ENCODE results near the gene MELTF. TPM values are rescaled to one million over a fixed set of nuclear protein-coding genes. Genes with fewer than 3 reads are reported as not detected.

Gene MELTF
- total RNA-seq, 4 donors from 2014 or later: 17.3 to 143 (median 50.7) TPM

DNA sequence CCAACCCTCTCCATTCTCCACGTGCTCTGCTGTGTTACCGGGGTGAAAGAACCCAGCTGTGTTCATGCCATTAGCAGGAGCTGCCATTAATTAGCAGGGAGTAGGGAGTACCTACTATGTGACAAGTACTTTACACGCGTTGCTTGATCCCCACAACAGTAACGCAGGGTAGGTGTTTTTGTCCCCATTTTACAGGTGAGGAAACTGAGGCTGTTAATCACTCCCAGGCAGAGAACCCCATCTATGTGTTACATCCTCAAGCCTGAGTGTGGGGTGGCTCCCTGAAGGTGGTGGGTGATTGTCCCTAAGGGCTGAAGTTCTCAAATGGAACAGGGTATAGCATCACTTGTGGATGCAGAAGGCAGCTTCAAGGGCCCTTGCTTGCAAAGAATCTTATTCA is 22.8 kb downstream of the MELTF start:
- Histone ChIP-seq H3K4me3 (no peak overlapping the region), H3K36me3 (no peaks in the 10 kb centered on the region), H3K4me1 (peaks cover 0 to 12% (median 6%) of the 10 kb centered on the region in 4 donors), H3K27ac (no peak overlapping the region), H3K27me3 (no peaks in the 10 kb centered on the region), H3K9me3 (no peaks in the 10 kb centered on the region)
- TF ChIP-seq, protein P1, sequence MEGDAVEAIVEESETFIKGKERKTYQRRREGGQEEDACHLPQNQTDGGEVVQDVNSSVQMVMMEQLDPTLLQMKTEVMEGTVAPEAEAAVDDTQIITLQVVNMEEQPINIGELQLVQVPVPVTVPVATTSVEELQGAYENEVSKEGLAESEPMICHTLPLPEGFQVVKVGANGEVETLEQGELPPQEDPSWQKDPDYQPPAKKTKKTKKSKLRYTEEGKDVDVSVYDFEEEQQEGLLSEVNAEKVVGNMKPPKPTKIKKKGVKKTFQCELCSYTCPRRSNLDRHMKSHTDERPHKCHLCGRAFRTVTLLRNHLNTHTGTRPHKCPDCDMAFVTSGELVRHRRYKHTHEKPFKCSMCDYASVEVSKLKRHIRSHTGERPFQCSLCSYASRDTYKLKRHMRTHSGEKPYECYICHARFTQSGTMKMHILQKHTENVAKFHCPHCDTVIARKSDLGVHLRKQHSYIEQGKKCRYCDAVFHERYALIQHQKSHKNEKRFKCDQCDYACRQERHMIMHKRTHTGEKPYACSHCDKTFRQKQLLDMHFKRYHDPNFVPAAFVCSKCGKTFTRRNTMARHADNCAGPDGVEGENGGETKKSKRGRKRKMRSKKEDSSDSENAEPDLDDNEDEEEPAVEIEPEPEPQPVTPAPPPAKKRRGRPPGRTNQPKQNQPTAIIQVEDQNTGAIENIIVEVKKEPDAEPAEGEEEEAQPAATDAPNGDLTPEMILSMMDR (IDR thresholded peaks at IDR 0.05): no peak
- no peak for TF ChIP-seq POLR2A (IDR thresholded peaks at IDR 0.05)
- peak in 1 of 3 donors; percentile 1 for DNase-seq

DNA sequence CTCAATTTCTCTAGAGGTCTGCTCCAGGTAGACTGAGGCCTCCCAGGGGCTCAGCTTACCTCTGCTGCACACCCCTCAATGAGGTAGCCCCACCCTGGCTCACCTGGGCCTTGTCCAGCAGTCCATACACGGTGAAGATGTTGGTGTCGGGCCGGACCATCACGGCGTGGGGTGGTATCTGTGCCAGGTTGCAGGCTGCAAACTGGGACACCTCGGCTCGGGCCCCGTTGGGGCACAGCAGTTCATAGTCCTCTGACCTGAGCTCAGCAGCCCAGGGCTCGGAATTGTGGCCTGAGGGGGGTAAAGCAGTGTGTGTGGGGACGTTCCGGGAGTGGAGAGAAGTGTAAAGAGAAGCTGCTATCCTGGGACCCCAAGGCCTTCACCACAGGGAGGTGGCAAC is 23.2 kb downstream of the MELTF start:
- DNase-seq: peak in 1 of 3 donors; percentile 41
- H3K27ac ChIP-seq: no peak overlapping the region

DNA sequence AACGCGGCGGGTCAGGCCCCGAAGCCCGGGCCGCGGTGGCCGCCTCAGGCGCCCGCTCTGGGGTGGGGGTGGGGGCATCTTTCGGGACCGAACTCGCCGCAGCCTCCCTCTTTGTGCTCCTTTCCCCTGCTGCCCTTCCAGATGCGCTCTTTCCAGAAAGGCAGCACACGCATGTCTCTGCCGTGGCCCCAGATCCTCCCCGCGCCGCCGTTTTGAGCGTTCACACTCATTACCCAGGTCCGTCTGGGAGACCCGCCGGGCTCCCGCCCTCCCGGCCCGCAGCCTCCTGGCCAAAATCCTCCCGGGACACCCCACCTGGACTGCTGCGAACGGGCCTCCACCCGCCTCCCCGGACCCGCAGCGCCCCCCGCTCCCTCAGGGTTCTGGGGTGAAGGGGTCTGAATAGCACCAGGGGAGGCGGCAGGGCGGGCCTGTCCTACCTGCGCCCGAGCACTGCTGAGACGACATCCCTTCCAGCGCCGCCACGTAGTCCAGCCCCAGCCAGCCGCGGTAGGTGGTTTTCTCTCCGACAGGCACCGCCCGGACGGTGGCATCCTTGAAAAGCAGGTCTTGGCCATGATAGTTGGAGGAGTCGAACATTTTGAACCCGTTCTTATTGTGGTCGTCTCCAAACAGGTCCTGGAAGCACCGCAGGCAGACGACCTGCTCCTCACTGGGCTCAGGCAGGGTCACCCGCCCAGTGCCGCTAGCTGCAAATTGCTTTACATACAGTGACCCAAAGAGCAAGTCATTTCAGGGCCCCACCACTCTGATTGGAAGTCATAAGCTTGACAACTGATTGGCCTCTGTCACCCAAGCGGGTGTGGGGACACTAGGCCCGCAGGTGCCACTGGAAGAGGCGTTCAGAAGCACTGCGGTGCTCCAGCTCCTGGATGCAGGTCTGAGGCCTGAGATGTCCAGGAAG is 25.9 kb downstream of the MELTF start:
- TF ChIP-seq, protein P1 (IDR thresholded peaks at IDR 0.05): no peak
- TF ChIP-seq POLR2A (IDR thresholded peaks at IDR 0.05): no peak
- no peaks in the 10 kb centered on the region for H3K27me3 ChIP-seq
- peaks cover 0 to 12% (median 6%) of the 10 kb centered on the region in 4 donors for H3K4me1 ChIP-seq
- DNase-seq: peak in 2 of 3 donors; percentile 23 to 71
- no peaks in the 10 kb centered on the region for H3K36me3 ChIP-seq
- no peaks in the 10 kb centered on the region for H3K9me3 ChIP-seq
- peak overlapping the region; percentile 45 to 81 (median 58) for H3K4me3 ChIP-seq
- H3K27ac ChIP-seq: peak overlapping the region; percentile 57 to 86 (median 69)

More for the DNA sequence above, 23.2 kb downstream of the MELTF start:
- H3K4me1 ChIP-seq: peaks cover 0 to 12% (median 6%) of the 10 kb centered on the region in 4 donors
- no peaks in the 10 kb centered on the region for H3K27me3 ChIP-seq
- no peak overlapping the region for H3K4me3 ChIP-seq
- no peaks in the 10 kb centered on the region for H3K36me3 ChIP-seq
- TF ChIP-seq, protein P1 (IDR thresholded peaks at IDR 0.05): no peak
- no peak for TF ChIP-seq POLR2A (IDR thresholded peaks at IDR 0.05)
- H3K9me3 ChIP-seq: no peaks in the 10 kb centered on the region

DNA sequence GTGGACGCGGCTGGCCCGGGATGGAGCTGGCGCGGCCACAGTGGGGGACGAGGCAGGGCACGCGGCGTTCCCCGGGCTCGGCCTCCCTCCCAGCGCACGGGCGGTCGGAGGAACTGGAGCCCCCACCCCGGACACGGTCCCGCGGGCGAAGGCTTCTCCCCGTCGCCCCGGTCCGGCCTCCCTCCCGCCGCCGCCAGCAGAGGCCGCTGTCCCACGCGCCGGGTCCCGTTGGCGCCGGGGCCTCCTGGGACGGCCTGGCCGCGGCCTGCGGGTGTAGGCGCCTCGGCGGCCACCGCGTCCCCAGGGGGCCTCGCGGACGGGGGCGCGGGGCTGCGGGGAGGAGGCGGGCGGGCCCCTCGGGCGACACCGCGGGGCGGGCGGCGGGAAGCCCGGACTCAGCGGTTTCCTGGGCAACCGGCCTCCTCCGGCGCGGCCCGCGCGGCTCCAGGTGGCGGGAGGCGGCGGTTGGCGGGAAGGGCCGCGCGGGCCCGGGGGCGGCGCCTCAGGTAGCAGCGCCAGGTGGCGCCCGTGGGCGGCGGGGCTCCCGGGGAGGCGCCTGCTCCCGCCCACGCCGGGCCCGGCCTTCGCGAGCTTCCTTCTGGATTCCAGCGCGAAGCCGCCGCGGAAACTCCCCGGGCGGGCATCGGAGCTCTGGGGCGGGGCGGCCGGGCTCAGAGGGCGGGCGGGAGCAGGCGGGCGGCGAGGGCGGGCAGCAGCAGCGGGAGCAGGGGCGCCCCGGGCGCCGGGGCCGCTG is 26.7 kb downstream of the MELTF start:
- Histone ChIP-seq H3K27ac (peak overlapping the region; percentile 58 to 86 (median 69)), H3K36me3 (no peaks in the 10 kb centered on the region), H3K9me3 (no peaks in the 10 kb centered on the region), H3K27me3 (no peaks in the 10 kb centered on the region), H3K4me3 (peak overlapping the region; percentile 45 to 81 (median 58)), H3K4me1 (peaks cover 0 to 12% (median 6%) of the 10 kb centered on the region in 4 donors)
- no peak for TF ChIP-seq POLR2A (IDR thresholded peaks at IDR 0.05)
- TF ChIP-seq, protein P1 (IDR thresholded peaks at IDR 0.05): peak; percentile 60 to 91 (median 77)
- DNase-seq: peak; percentile 73 to 93 (median 92)

DNA sequence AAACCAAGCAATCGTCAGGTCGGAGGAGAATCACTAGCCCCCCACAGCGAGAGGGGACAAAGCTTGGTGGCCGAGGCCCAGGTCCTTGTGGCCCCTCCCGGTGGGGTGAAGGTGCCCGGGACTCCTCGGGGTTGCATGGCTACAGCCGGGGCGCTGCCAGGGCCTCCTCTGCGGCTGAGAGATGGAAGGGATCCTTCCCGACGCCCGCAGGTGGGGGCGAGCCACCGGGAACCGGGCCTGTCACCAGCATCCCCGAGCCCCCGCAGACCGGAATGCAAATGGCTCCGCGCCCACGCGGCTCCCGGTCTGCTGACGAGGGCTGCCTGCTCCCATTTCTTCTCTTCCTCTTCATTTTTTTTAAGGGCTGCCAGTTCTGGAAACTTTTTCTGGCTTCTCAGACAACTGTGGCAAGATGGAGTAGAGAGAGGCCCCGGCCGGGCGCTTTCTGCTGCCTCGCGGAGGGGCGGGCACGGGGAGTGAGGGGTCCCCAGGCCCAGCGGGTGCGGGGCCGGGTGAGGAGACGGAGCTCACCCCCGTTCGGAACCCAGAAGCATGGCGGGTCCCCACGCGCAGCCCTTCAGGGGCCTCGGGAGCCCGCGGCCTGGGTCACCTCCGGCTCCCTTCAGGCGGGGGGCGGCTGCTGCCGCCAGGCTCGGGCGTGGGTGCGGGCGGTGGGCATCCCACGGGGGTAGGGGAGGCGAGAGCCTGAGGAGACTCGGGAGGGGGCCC is 27.5 kb downstream of the MELTF start:
- H3K27ac ChIP-seq: peak overlapping the region; percentile 58 to 86 (median 69)
- TF ChIP-seq, protein P1 (IDR thresholded peaks at IDR 0.05): no peak
- TF ChIP-seq POLR2A (IDR thresholded peaks at IDR 0.05): no peak
- no peaks in the 10 kb centered on the region for H3K27me3 ChIP-seq
- H3K9me3 ChIP-seq: no peaks in the 10 kb centered on the region
- H3K4me3 ChIP-seq: peak overlapping the region; percentile 45 to 81 (median 58)
- H3K36me3 ChIP-seq: no peaks in the 10 kb centered on the region
- no peak for DNase-seq
- peaks cover 0 to 12% (median 6%) of the 10 kb centered on the region in 4 donors for H3K4me1 ChIP-seq

Measured in Peyer's patch (tissue), 4 donors.